ENCODE results near the gene TBC1D21. TPM values are rescaled to one million over a fixed set of nuclear protein-coding genes. Genes with fewer than 3 reads are reported as not detected.

TBC1D21 gene
- total RNA-seq, 4 donors from 2014 or later, result not detected

DNA sequence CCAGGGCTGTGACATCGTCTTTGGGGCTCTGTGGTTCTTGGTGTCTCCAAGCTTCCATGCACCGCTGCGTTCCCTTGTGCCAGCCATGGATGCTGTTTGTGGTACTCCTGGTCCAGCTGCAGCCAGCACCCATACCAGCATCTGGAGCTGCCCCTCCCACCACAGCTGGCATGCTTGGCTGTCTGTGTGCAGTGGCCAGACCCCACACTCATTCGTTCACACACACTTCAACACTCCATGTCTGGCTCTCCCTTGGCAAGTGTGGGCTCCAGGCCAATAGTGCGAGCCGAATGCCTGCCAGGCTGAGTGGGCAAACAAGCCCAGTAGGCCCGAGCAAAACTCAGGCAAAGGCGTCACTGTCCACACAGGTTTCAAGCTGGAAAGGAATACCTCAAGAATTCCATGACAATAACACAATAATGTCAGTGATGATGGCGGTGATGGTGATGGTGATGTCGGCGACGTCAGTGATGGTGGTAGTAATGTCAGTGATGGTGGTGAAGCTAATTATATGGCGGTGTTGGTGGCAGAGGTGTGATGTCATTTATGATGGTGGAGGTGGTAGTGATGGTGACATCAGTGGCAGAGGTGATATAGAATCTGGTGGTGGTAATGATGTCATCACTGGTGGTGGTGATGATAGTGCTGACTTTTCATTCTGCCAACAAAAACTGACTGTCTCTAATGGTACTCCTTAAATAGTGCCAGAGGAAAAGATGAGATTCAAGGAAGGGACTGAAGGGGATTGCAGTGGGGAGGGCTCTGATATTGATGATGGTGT, 19.3 kb downstream of the TBC1D21 start:
- no peak overlapping the region for H3K27ac ChIP-seq
- no peak overlapping the region for H3K4me3 ChIP-seq
- no peaks in the 10 kb centered on the region for H3K4me1 ChIP-seq
- 67 to 84% methylated on average over 4 to 8 of the region's 13 CpGs for WGBS, 2 donors (ENCODE audit: low coverage in 1 of 2)
- peaks cover 6% of the 10 kb centered on the region for H3K27me3 ChIP-seq
- ATAC-seq, result no peak
- TF ChIP-seq EP300 (IDR thresholded peaks at IDR 0.05) (no peak), POLR2AphosphoS5 (IDR thresholded peaks at IDR 0.05) (no peak), POLR2A (IDR thresholded peaks at IDR 0.05) (no peak)
- TF ChIP-seq, protein P1, sequence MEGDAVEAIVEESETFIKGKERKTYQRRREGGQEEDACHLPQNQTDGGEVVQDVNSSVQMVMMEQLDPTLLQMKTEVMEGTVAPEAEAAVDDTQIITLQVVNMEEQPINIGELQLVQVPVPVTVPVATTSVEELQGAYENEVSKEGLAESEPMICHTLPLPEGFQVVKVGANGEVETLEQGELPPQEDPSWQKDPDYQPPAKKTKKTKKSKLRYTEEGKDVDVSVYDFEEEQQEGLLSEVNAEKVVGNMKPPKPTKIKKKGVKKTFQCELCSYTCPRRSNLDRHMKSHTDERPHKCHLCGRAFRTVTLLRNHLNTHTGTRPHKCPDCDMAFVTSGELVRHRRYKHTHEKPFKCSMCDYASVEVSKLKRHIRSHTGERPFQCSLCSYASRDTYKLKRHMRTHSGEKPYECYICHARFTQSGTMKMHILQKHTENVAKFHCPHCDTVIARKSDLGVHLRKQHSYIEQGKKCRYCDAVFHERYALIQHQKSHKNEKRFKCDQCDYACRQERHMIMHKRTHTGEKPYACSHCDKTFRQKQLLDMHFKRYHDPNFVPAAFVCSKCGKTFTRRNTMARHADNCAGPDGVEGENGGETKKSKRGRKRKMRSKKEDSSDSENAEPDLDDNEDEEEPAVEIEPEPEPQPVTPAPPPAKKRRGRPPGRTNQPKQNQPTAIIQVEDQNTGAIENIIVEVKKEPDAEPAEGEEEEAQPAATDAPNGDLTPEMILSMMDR (IDR thresholded peaks at IDR 0.05), result no peak
- H3K36me3 ChIP-seq, result no peaks in the 10 kb centered on the region
- H3K9me3 ChIP-seq, result no peaks in the 10 kb centered on the region

DNA sequence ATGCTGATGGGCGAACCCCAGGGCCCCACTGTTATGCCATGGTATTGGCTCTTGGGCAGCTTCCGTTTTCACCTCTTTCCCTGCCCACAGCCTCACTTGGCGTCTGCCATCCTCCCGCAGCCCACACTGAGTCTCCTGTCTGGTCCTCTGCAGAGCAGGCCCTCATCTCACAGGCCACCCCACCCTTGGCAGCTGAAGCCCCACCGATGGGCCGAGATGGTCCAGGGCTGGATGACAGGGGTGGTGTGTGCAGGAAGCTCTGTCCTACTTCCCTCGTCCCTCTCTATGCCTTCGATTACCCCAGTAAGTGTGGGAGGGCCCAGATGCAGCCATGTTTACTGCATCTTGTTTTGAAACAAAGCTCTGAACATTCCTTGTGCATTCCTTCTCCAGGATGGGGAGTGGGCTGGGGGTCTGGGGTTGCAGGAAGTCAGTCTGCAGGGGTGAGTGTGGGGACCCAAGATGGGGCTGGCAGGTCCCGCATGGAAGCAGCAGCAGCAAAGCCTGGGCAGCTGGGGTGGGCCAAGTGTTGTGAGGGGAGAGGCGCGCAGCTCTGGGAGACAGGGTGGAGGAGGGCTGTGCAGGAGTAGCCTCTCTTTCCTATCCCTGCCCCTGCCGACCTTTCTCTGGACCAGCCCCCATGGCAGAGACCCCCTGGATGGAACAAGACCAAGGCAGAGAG, 20.9 kb downstream of the TBC1D21 start:
- 83% methylated on average over 9 of the region's 12 CpGs; no CpG with 5 or more reads in 1 of the 2 donors for WGBS, 2 donors (ENCODE audit: low coverage in 1 of 2)
- no peaks in the 10 kb centered on the region for H3K9me3 ChIP-seq
- TF ChIP-seq, protein P1 (IDR thresholded peaks at IDR 0.05), result no peak
- no peak for TF ChIP-seq POLR2A (IDR thresholded peaks at IDR 0.05)
- no peak for TF ChIP-seq EP300 (IDR thresholded peaks at IDR 0.05)
- TF ChIP-seq POLR2AphosphoS5 (IDR thresholded peaks at IDR 0.05), result no peak
- H3K36me3 ChIP-seq, result no peaks in the 10 kb centered on the region
- no peak overlapping the region for H3K27ac ChIP-seq
- no peak overlapping the region for H3K4me3 ChIP-seq
- peaks cover 0 to 5% (median 0%) of the 10 kb centered on the region in 3 donors for H3K4me1 ChIP-seq
- ATAC-seq, result no peak
- no peaks in the 10 kb centered on the region for H3K27me3 ChIP-seq

DNA sequence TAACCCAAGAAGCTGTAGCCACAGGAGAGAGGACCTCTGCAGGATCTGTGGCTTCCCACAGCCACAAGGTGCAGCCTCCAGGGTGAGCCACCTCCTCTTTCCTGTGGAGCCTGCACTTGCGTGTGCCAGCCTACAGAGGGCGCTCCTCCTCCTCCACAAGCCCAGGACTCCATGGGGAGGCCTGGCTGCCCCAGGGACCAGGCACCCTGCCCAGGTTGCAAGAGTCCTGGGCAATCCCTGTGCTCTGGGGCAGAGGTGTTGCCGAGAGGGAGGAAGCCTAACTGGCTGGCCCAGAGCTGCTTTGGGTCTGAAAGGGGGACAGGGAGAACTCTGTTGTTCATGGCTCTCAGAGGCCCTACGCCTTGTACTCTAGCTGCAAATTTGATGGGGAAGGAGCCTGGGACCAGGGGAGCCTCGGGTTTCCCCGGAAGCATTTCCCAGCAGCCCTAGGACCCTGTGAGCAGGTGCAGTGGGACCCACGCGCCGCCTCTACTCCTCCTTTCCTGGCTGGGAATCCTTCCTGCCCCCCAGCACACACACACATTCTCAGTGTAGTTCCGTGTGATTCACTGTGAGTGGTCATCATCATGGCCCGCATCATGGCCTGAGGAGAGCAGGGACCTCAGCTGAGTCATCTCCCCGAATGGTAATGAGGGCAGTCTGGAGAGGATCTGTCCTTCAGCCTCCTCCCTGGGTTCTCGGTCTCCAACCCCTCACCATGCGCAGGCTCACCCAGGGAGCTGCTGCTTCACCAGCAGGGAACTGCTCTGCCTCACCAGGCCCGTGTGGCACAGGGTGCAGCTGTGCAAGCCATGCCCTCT, 24.3 kb downstream of the TBC1D21 start:
- no peaks in the 10 kb centered on the region for H3K36me3 ChIP-seq
- H3K27ac ChIP-seq, result no peak overlapping the region
- peak; percentile 63 for ATAC-seq
- no peaks in the 10 kb centered on the region for H3K27me3 ChIP-seq
- H3K4me3 ChIP-seq, result no peak overlapping the region
- H3K9me3 ChIP-seq, result no peaks in the 10 kb centered on the region
- peaks cover 0 to 17% (median 0%) of the 10 kb centered on the region in 3 donors for H3K4me1 ChIP-seq
- WGBS, 2 donors (ENCODE audit: low coverage in 1 of 2), result 53% methylated on average over 6 of the region's 15 CpGs; no CpG with 5 or more reads in 1 of the 2 donors
- TF ChIP-seq POLR2AphosphoS5 (IDR thresholded peaks at IDR 0.05) (no peak), EP300 (IDR thresholded peaks at IDR 0.05) (no peak), POLR2A (IDR thresholded peaks at IDR 0.05) (no peak)
- TF ChIP-seq, protein P1 (IDR thresholded peaks at IDR 0.05), result peak in 3 of 4 experiments; percentile 73 to 87 (median 78)

DNA sequence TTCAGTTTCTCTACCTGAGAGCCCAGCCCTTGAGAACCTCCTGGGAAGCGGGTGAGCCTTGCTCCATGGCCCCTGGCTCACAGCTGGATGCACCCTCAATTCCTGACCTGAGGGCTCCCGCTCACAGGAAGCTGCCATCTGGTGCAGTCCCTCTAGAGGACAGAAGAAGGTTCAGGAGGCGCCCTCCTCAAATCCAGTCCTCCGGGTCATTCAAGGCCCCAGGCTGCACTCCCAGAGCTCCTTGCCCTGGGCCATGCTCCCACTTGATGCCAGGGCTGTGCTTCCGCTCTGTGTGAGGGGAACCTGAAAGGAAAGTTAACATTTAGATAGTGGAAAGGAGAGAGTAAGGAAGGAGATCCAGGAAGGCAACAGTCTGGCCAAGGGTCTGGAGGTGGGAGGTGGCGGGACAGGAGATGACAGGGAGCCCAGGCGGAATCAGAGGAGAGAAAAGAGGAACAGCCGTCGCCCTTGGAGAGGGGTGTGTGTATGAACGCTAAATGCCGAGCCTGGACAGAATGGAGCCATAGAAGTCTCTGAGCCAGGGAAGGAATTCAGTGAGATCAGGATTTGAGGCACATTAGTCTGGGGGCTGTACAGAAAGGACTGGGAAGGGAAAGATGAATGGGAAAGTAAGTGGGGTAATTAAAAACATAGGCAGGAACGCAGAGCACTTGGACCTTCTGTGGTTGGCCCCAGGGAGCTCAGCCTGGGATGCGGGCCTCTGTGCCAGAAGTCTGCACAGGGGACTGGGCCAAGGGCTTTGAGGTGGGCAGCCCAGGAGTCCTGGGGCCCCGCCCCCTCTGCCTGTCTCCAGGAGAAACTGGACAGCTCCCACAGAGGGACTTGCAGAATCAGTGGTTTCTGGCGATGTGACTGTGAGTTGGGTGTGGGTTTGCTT, 26.1 kb downstream of the TBC1D21 start:
- no peak for TF ChIP-seq POLR2AphosphoS5 (IDR thresholded peaks at IDR 0.05)
- TF ChIP-seq POLR2A (IDR thresholded peaks at IDR 0.05), result no peak
- TF ChIP-seq, protein P1 (IDR thresholded peaks at IDR 0.05), result no peak
- no peak for TF ChIP-seq EP300 (IDR thresholded peaks at IDR 0.05)
- no peaks in the 10 kb centered on the region for H3K27me3 ChIP-seq
- H3K36me3 ChIP-seq, result no peaks in the 10 kb centered on the region
- H3K4me3 ChIP-seq, result no peak overlapping the region
- peak overlapping the region in 1 of 4 donors; percentile 20 for H3K27ac ChIP-seq
- H3K9me3 ChIP-seq, result no peaks in the 10 kb centered on the region
- WGBS, 2 donors (ENCODE audit: low coverage in 1 of 2), result 4 to 14% methylated on average over 3 to 8 of the region's 15 CpGs
- no peak for ATAC-seq
- peaks cover 0 to 17% (median 0%) of the 10 kb centered on the region in 3 donors for H3K4me1 ChIP-seq

All from gastroesophageal sphincter (tissue), 4 donors.